SK-N-SH (cell line): Measurements from ENCODE around the gene PRKCA.

Experiments
- CTCF ChIP-seq: fragments of 200-600 bp; sonication (generic); IDR thresholded peaks from 2 replicates; pipeline ENCODE4 v1.6.1; 2017; ENCODE audit warnings: antibody characterized with exemption, mild to moderate bottlenecking, moderate library complexity
- NFIC ChIP-seq: IDR thresholded peaks from 2 replicates; pipeline ENCODE4 v1.4.0; 2012; ENCODE audit warnings: borderline replicate concordance
- NRF1 ChIP-seq: IDR thresholded peaks from 2 replicates; pipeline ENCODE4 v1.6.1; 2012; ENCODE audit warnings: low read depth, mild to moderate bottlenecking, low read length
- RAD21 ChIP-seq: IDR thresholded peaks from 2 replicates; pipeline ENCODE4 v1.6.1; 2012; ENCODE audit warnings: mild to moderate bottlenecking, low read length
- USF1 ChIP-seq: IDR thresholded peaks from 2 replicates; pipeline ENCODE4 v1.4.0; 2012; ENCODE audit warnings: low read depth, borderline replicate concordance
- USF2 ChIP-seq: fragments of 150-350 bp; IDR thresholded peaks from 2 replicates; pipeline ENCODE4 v1.6.1; 2017; ENCODE audit warnings: antibody characterized with exemption, low read length, low read depth, borderline replicate concordance
- YY1 ChIP-seq: IDR thresholded peaks from 2 replicates; pipeline ENCODE4 v1.4.0; 2012; ENCODE audit warnings: low read depth, mild to moderate bottlenecking
- ZBTB33 ChIP-seq: IDR thresholded peaks from 2 replicates; pipeline ENCODE4 v1.4.0; 2012; ENCODE audit warnings: low read depth, borderline replicate concordance

- TF ChIP-seq CTCF = no peak
- TF ChIP-seq USF2 = no peak
- TF ChIP-seq USF1 = no peak
- TF ChIP-seq NFIC = no peak
- no peak for TF ChIP-seq RAD21
- TF ChIP-seq NRF1 = no peak
- TF ChIP-seq YY1 = no peak
- no peak for TF ChIP-seq ZBTB33
Measured at GRCh38 chr17:66629762-66630161, 327.3 kb downstream of the PRKCA start.
